Putamen (tissue), 1 donor: ENCODE measurements around the gene CCDC201.

Source experiments
- DNase-seq: peaks from one replicate; pipeline ENCODE4 v3.0.0-alpha.2; 2016; ENCODE audit warnings: low spot score

Gene CCDC201

DNA sequence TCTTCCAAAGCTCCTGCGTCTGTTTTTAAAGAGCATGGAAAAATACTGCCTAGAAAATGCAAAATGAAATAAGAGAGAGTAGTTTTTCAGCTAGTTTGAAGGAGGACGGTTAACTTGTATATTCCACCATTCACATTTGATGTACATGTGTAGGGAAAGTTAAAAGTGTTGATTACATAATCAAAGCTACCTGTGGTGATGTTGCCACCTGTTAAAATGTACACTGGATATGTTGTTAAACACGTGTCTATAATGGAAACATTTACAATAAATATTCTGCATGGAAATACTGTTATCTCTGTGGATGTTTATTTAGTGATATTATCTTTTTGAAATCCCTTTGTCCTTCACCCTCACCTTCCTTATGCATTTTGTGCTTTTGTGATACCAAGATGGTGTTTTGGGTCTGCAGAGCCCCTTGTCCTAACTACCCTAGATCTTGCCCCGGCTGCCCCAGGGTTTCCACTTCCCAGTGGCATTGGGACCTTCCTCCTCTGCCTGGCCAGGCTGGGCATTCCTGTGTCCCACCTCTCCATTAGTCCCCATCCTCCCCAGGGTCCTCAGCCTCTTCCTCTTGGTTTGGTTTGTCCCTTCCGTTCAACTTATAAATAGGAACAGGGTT, 20.6 kb upstream of the CCDC201 start:
- DNase-seq = no peak

DNA sequence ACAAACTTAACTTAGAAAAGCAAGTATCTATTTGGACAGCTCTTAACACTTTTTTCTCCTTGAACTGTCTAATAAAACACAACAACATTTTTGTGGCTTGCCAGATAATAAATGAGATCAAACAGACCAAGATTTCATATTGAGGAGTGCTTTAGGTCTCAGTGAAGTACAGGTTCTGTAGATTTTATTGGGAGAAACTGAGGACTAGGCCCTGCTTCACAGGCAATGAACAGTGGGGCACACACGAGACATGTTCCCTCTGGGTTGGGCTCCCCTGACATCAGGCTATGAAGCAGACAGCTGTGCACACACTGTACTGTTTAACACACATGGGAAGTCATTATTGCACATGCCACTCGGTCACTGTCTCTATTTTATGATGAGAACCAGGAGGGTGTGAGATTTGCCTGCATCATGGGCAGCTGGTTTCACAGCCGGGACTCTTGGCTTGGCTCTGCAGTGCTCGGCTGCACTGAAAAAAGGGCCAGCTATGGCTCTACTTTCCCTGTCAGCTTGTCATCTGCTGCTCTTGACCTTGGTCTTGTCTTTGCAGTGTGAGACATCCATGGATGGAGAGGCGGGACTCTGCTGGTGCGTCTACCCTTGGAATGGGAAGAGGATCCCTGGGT, 19.6 kb upstream of the CCDC201 start:
- no peak for DNase-seq

DNA sequence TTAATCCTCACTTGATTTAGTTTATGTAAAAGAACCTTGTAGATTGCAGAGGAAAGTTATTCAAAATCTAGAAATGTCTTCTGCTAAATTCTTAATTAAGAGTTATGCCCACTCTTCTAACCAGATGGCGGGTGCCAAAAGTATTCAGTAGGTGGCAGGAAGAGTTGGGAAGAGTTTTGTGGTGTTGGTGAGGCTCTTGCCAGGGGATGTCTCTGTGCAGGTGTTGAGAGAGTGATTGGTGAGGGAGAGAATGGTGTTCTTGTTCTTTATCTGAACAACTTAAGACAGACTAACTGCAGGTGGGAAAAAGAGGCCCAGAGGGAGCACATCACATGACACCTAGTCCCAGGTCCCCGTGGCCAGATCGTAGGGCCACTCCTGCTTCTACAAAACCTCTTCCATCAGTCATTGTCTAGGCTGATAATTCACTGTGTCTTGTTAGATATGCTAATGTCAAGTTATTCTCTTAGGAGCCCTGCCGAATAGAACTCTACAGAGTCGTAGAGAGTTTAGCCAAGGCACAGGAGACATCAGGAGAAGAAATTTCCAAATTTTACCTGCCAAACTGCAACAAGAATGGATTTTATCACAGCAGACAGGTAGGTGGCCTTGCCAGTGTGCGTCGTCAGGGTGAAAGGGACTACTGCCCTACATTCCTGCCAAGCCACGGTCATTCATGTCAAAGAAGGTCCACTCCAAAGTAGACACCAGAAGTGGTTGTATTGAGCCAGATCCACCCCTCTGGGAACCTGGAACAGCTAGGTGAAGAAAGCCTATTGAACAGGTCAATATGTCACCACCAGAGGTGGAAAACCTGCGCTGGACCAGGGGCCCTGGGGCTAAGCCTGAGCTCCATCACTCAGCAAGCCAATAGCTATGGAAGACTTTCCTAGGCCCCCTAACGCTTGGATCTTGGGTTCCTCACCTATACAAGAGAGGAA, 18.9 kb upstream of the CCDC201 start:
- DNase-seq = no peak

DNA sequence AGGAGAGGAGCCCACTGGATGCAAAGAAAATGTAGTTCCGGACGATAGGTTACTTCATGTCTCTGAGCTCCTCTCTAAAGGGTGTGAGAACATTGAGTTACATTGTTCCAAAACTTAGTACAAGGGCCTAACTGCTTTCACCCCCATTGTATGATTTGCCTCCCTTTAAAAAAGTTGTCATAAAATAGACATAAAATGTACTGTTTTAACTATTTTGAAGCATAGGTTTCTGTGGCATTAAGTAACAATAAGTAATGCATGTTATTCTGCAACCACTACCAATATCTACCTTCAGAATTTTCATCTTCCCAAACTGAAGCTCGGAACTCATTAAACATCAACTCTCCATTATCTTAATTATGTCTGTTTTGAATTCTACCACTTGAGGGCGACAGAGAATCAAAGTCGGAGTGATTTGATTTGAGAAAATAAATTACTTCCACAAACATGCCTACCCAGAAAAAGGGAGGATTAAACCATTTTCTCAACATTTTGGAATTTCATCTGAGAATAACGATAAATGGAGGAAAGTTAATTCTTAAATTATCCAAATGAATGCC, 18.1 kb upstream of the CCDC201 start:
- DNase-seq = peak; percentile 16

DNA sequence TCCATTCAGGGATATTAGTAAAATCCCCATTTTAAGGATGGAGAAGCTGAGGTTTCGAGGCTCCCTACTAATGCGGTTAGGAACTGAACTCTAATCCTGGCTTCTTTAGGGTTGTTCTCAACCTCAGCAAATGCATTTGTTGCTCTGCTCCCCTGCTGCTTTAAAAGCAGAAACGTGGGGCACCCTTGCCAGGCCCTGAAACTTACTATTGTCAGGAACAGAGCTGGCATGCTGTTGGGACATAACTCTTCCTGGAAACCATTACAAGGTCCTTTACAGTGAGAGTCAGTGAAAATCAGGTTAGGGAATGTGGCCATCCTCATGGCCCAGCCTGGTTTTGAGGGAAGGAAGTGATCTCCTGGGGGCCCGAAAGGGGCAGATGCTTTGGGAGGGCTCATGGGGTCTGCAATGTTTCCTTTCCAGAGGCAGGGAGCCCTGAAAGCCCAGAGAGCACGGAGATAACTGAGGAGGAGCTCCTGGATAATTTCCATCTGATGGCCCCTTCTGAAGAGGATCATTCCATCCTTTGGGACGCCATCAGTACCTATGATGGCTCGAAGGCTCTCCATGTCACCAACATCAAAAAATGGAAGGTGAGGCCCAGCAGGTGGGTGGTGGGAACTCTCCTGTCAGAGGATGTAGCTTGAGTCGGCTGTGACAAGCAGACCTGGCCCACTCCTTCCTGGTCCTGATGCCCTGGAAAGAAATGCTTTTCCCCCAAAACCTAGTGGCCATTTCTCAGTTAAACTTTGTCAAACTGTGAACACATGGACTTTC, 17.4 kb upstream of the CCDC201 start:
- no peak for DNase-seq

DNA sequence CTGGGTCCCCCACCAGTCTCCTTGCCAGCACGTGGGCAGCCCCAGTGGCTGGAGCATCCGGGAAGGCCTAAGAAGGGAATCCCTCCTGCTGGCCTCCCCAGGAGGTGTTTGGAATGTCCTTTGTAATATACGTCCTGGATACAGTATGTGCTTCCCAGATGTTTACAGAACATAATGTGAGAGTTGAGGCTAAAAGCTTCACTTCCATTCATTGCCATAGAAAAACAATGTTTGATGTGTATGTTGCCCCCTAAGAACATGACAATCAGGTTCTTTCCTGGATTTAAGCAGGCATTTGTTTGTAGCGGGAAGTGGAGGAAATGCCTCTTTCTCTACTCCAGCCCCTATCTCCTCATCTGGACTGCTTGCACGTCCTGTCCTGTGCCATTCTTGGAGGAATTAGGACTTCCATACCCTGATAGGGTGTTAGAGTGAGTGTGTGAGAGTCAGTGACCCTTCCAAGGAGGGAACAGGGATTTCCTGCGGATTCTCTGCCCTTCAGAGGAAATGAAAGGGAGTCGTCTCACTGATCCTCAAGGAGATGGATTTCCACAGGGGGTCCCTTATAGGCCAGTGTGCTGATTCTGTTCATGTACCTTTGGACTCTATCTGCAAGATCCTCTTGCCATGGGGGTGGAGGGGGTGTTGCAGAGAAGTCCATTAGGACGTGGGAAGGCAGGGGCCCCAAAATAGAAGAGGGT, 16.6 kb upstream of the CCDC201 start:
- no peak for DNase-seq

DNA sequence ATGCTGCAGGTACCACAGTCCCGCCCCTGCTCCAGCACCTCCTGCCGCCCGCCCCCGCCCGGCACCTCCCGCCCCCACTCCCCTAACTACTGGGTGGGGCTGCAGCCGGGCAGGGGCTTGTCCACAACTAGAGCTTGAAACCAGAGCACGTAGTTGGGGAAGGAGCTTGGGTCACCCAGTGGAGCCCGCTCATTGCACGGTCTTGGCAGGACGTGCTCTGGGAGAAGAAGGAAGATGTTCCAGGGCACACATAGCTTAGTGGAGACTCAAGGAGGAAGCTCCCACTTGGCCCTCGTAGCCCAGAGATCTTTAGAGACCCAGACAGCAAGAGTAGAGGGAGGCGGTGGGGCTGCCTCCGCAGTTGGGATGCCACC, 16.1 kb upstream of the CCDC201 start:
- peak; percentile 12 for DNase-seq

DNA sequence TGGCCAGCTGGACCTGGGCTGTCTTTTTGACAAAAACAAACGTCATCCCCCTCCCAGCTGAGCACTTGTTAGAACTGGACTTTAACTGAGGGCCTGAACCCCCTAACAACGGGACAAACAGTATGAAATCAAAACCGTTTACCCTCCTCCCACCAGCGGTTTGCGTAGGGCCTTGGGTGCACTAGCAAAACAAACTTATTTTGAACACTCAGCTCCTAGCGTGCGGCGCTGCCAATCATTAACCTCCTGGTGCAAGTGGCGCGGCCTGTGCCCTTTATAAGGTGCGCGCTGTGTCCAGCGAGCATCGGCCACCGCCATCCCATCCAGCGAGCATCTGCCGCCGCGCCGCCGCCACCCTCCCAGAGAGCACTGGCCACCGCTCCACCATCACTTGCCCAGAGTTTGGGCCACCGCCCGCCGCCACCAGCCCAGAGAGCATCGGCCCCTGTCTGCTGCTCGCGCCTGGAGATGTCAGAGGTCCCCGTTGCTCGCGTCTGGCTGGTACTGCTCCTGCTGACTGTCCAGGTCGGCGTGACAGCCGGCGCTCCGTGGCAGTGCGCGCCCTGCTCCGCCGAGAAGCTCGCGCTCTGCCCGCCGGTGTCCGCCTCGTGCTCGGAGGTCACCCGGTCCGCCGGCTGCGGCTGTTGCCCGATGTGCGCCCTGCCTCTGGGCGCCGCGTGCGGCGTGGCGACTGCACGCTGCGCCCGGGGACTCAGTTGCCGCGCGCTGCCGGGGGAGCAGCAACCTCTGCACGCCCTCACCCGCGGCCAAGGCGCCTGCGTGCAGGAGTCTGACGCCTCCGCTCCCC, 15.5 kb upstream of the CCDC201 start, which contains the start of gene IGFBP1:
Gene IGFBP1 (plus strand): TSS at position 304 of the 808 bp plus-strand sequence. CDS start 165 bp downstream, at position 469.
- DNase-seq = no peak

DNA sequence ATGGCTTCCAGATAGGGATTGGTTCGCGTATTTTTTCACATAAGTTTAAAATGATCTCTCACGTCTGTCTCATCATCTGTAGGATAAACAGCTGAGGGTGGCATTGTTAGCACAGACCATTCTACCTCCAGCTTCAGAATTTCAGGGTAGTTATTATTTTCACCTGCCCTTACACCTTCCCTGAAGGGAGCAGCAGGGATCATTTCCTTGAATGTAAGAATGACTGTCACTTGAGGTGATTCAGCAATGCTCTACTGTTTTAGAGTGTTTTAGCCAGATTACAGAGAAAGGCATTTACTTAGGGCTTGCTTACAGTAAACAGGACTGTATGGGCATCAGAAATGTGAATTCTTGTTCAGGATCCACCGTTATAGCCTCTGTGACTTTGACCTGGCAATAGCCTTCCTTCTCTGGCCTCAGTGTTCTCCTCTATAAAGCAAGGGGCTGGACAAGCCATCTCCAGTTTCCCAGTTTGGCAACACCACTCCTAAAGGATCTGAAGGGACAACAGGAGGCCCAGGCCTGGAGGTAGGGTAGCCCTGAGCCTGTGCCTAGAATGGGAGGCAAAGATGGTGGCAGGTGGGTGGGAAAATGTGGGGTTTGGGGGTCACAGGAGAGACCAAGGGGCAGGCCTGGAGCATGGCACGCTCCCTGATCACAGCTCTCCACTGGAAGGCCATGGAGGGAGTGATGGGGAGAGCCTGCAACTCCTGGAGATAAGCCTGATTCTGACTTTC, 14.2 kb upstream of the CCDC201 start:
- no peak for DNase-seq

DNA sequence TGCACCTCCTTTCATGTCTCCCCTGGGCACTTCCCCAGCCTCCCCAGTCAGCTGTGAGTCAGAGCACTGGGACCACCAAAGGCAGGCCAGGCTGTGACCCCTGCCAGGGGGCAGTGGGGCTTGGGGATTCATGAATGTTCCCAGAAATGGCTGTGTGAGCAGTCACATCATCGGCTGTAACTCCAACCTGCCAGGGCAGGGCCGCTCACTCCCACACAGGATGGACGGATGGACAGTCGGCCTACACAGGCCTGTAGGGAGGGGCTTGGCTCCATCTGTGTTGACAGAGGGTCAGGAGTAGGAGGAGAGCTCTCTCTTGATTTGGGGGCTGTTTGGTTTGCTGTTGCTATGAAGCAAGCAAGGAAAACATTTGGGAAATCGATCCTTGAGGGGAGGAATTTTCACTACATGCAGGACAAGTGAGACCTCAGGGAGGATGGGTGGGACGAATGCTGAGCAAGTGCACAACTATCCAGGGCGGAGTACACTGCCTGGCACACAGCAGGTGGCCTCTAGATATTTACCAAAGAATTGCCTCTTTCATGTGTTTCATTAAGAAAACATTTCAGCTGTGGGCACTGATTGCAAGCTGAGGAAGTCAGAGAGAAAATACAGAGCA, 12.5 kb upstream of the CCDC201 start:
- DNase-seq = no peak

DNA sequence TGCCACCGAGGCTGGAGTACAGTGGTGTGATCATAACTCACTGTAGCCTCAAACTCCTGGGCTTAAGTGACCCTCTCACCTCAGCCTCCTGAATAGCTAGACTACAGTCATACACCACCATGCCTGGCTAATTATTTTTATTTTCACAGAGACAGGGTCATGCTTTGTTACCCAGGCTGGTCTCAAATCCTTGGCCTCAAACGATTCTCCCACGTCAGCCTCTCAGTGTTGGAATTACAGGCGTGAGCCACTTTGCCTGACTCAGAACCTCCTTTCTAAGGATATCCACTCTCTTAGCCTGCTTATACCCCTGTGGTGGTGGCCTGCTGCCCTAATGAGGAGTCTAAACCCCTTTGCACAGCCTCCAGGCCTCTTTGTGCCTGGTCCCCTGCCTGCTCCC, 11.3 kb upstream of the CCDC201 start:
- DNase-seq = no peak

DNA sequence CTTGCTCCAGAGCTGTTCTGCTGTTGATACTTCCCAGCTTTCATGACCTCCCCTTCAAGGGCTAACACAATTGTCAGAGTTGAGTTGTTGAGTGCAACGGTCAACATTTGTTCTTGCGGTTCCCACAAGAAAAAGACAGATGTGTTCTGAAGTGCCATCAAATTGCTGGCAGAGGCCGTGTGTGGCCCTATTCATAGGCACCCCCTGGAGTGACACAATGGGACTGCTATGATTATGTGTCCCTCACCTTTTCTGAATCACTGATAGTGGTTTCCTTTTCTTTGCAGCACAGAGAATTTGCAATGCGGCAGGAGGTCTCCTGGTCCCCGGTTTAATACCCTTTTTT, 9.6 kb upstream of the CCDC201 start:
- DNase-seq = no peak

DNA sequence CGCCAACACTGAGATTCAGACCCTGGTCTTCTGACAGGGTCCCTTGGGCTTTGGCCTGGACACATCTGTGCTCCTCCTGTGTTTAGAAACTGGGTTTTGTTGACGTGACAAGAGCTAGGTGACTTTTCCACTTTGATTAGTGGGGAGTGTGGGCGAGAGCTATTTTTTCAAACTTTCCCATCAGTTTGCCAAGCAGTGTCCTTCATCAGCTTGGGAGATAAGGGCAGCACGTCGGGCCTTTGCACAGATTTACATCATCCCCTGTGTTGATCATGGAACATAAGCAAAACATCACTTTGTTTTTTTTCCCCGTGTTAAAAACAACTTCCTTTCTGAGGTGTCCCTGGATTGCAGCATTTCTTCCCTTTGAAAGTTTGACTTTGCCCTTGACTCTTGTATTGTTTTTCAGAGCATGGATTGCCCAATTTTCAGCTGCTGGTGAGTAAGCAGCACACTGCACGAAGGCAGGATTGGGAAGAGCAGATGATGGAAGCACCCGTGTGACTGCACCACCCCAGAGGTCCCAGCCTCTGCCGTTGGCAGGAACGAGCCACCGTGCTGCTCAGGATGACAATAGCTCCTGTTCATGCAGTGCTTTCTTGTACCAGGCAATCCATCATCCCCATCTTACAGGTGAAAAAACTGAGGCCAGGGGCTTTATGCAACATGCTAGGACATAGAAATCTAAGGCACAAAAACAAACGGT, 9.0 kb upstream of the CCDC201 start:
- DNase-seq = no peak

DNA sequence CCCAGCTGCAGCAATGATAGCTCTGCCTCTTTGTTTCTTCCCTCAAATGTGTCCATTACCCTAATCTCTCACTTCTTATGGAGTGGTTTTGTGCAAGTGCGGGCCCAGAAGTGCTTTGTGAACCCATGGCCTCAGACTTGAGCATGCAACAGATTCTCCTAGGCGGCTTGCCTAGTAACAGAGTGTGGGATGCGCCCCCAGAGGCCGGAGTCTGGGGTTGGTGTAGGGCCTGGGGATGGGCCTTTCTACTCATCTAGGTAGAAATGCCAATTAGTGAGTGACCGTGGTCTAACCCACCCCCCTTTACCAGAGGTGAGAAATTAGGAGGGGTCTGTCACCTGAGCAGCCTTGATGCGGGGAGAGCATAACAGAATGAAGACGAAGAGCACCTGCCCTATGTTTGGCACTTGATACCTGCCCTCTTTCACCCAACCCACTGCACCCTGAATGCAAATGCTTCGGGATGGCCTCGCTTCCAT, 8.4 kb upstream of the CCDC201 start:
- DNase-seq = no peak

DNA sequence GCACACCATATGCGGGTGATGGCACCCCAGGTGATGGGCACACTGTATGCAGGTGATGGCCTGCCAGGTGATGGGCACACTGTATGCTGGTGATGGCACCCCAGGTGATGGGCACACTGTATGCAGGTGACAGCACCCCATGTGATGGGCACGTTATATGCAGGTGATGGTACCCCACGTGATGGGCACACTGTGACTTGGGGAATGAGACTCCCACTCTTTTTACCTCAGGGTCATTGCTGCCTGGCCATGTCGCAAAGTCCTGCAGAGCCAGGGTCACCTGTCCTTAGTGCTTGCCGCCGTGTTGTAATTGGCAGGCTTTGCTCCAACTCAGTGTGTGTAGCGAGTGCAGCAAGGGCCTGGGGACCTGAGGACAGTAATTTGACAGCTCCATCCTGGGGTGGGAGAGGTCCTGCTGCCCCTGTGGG, 7.6 kb upstream of the CCDC201 start:
- DNase-seq = no peak

DNA sequence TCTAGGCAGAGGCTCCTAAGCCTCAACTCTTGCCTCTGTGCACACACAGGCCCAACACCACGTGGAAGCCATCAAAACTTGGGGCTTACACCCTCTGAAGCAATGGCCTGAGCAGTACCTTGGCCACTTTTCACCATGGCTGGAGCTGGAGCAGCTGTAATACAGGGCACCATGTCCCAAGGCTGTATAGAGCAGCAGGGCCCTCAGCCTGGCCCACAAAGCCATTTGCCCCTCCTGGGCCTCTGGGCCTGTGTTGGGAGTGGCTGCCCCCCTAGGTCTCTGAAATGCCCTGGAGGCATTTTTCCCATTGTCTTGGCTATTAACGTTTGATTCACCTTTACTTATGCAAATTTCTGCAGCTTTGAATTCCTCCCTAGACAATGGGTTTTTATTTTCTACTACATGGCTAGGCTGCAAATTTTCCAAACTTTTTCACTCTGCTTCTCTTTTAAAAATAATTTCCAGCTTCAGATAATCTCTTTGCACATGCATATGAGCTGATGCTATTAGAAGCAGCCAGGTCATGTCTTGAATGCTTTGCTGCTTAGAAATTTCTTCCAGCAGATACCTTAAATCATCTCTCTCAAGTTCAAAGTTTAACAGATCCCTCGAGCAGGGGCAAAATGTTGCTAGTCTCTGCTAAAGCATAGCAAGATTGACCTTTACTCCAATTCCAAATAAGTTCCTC, 5.7 kb upstream of the CCDC201 start:
- no peak for DNase-seq

DNA sequence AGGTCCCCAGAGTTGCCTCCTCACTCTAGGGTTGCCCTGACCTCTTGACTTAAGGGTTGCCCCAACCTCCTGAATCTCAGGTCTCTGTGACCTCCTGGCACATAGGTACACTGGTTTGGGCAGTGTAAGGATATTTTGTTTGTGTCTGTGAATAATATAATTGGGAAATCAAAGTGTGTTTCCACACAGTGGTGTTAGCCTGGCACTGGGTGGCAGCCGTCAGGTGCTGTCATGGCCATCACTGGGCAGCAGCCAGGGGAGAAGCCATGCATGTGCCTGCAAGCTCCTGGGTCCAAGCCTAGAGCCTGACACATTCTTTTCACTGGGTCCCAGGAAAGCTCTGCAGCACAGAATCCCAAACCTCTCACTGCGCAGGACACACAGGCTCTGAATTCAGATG, 3.6 kb upstream of the CCDC201 start:
- no peak for DNase-seq
